Liver (tissue), 9 donors: ENCODE data around the gene SCTR. TPM values are rescaled to one million over a fixed set of nuclear protein-coding genes. Genes with fewer than 3 reads are reported as not detected.

Experiments
- DNase-seq: peaks from one replicate; pipeline ENCODE4 v3.0.0-alpha.2; 2017; ENCODE audit warnings: low spot score
- H3K27ac ChIP-seq, 2 donors: one replicate each; pipeline ENCODE4 v1.7.0; 2013; ENCODE audit warnings: inconsistent platforms in 2 of 2, low read length in 2 of 2, control low read depth in 1 of 2, low read depth in 1 of 2, mild to moderate bottlenecking in 1 of 2
- H3K27me3 ChIP-seq, 4 donors: one replicate each; pipeline versions ENCODE4 v1.6.1 to v1.7.0; 2013; ENCODE audit warnings: low read length in 3 of 4, inconsistent platforms in 1 of 4, mild to moderate bottlenecking in 1 of 4, moderate library complexity in 1 of 4; ENCODE audit not compliant: control insufficient read depth in 4 of 4, insufficient read depth in 4 of 4
- H3K36me3 ChIP-seq, 4 donors: one replicate each; pipeline versions ENCODE4 v1.6.1 to v1.7.0; 2013; ENCODE audit warnings: low read length in 3 of 4, mild to moderate bottlenecking in 3 of 4, low read depth in 1 of 4, moderate library complexity in 1 of 4; ENCODE audit not compliant: control insufficient read depth in 4 of 4, insufficient read depth in 3 of 4
- H3K4me1 ChIP-seq, 4 donors: one replicate each; pipeline versions ENCODE4 v1.6.1 to v1.7.0; 2013; ENCODE audit warnings: low read length in 3 of 4, mild to moderate bottlenecking in 3 of 4, moderate library complexity in 1 of 4; ENCODE audit not compliant: control insufficient read depth in 4 of 4, insufficient read depth in 4 of 4
- H3K4me3 ChIP-seq, 3 donors: one replicate each; pipeline versions ENCODE4 v1.6.1 to v1.7.0; 2013; ENCODE audit warnings: low read length in 3 of 3, control low read depth in 1 of 3, low read depth in 1 of 3, mild to moderate bottlenecking in 1 of 3
- H3K9ac ChIP-seq, 2 donors: one replicate each; pipeline ENCODE4 v1.7.0; 2013; ENCODE audit warnings: low read length in 2 of 2, mild to moderate bottlenecking in 2 of 2, moderate library complexity in 2 of 2, control low read depth in 1 of 2, low read depth in 1 of 2
- H3K9me3 ChIP-seq, 4 donors: one replicate each; pipeline versions ENCODE4 v1.6.1 to v1.7.0; 2013; ENCODE audit warnings: low read length in 3 of 4; ENCODE audit not compliant: control insufficient read depth in 4 of 4
- ATF3 ChIP-seq: IDR thresholded peaks from 2 replicates; pipeline ENCODE4 v1.6.1; 2016; ENCODE audit warnings: antibody characterized with exemption
- CTCF ChIP-seq: fragments of 150-350 bp; IDR thresholded peaks from 2 replicates; pipeline ENCODE4 v1.5.1; 2017; ENCODE audit warnings: improper control_type of control experiment, low read depth, low read length; ENCODE audit not compliant: missing input control
- EGR1 ChIP-seq, 2 donors: IDR thresholded peaks; 2 replicates each; pipeline ENCODE4 v1.6.1; 2016 to 2018; ENCODE audit warnings: antibody characterized with exemption in 2 of 2, low read depth in 2 of 2
- FOXA1 ChIP-seq: IDR thresholded peaks from 2 replicates; pipeline ENCODE4 v1.6.1; 2016; ENCODE audit warnings: antibody characterized with exemption
- FOXA2 ChIP-seq: IDR thresholded peaks from 2 replicates; pipeline ENCODE4 v1.6.1; 2016; ENCODE audit warnings: antibody characterized with exemption
- GABPA ChIP-seq, 2 donors: IDR thresholded peaks in 1 of 2; conservative IDR thresholded peaks in 1 of 2; 2 replicates each; pipeline ENCODE4 v1.6.1; 2016; ENCODE audit warnings: antibody characterized with exemption in 2 of 2, mild to moderate bottlenecking in 1 of 2, moderate library complexity in 1 of 2
- HNF4A ChIP-seq, 2 donors: conservative IDR thresholded peaks; 2 replicates each; pipeline ENCODE4 v1.6.1; 2016; ENCODE audit warnings: antibody characterized with exemption in 2 of 2, mild to moderate bottlenecking in 2 of 2
- NR2F2 ChIP-seq: IDR thresholded peaks from 2 replicates; pipeline ENCODE4 v1.6.1; 2016; ENCODE audit warnings: antibody characterized with exemption
- RAD21 ChIP-seq, 2 donors: IDR thresholded peaks; 2 replicates each; pipeline ENCODE4 v1.6.1; 2016; ENCODE audit warnings: antibody characterized with exemption in 2 of 2, mild to moderate bottlenecking in 2 of 2
- RXRA ChIP-seq, 2 donors: IDR thresholded peaks; 2 replicates each; pipeline ENCODE4 v1.6.1; 2017 to 2018; ENCODE audit warnings: antibody characterized with exemption in 2 of 2, mild to moderate bottlenecking in 1 of 2
- SP1 ChIP-seq: IDR thresholded peaks from 2 replicates; pipeline ENCODE4 v1.6.1; 2018; ENCODE audit warnings: antibody characterized with exemption, mild to moderate bottlenecking
- TAF1 ChIP-seq: conservative IDR thresholded peaks from 2 replicates; pipeline ENCODE4 v1.6.1; 2016; ENCODE audit warnings: antibody characterized with exemption, mild to moderate bottlenecking
- YY1 ChIP-seq: IDR thresholded peaks from 2 replicates; pipeline ENCODE4 v1.6.1; 2016; ENCODE audit warnings: antibody characterized with exemption, mild to moderate bottlenecking
- ZBTB33 ChIP-seq: IDR thresholded peaks from 2 replicates; pipeline ENCODE4 v1.6.1; 2016; ENCODE audit warnings: antibody characterized with exemption
- WGBS: extraction: QIAGEN DNeasy Blood & Tissue Kit; methylation state at CpG from one replicate; pipeline ENCODE4 v1.1.7; 2013; 5-methylcytosine and 5-hydroxymethylcytosine counted together
- polyA plus RNA-seq, 2 donors: library from polyadenylated mRNA; stranded (reverse) in 1 of 2; unstranded in 1 of 2; fragments of 200-250 nt in 1 of 2; fragments of >200 nt in 1 of 2; fragmentation: Nextera tagmentation in 1 of 2; extraction: Ambion mirVana in 1 of 2; gene quantifications; one replicate each; pipeline versions ENCODE4 v1.2.1 to v1.2.3, GENCODE V29; 2013 to 2015
- total RNA-seq, 2 donors: library from RNA; depleted of rRNA; stranded (reverse); fragments of >200 nt; gene quantifications; one replicate each; pipeline ENCODE4 v1.2.3, GENCODE V29; 2014
- TF ChIP-seq, protein P1 (sequence below): IDR thresholded peaks from 2 replicates; pipeline ENCODE4 v1.6.1; 2016; ENCODE audit warnings: antibody characterized with exemption
- TF ChIP-seq, protein P2 (sequence below): IDR thresholded peaks from 2 replicates; pipeline ENCODE4 v1.6.1; 2016; ENCODE audit warnings: antibody characterized with exemption, mild to moderate bottlenecking
- donor health status: healthy.
- donor health status: healthy.
- donor health status: healthy.
- donor health status: healthy.
- donor health status: healthy.

SCTR gene
- total and polyA plus RNA-seq, 4 donors: 0.17 to 0.47 (median 0.29) TPM

DNA sequence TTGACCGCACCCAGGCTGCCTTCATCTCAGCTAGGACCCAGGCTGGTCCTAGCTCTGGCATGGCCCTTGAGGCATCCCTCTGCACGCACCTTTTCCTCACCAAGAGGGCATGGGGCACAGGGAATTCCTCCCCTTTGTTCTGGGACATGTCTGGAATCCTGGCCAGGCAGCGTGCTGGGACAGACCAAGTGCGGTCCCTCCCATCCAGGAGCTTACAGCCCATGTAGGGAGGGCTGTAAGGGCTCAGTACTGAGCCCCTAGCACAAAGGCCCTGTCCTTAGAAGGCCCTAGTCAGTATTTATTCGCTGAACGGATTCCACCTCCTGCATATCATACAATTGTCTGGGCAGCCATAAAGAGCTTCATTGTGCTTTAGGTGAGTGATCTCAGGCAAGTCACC is 89.6 kb downstream of the SCTR start:
- Histone ChIP-seq H3K9me3 (no peaks in the 10 kb centered on the region), H3K9ac (no peak overlapping the region), H3K4me3 (peak overlapping the region in 1 of 3 donors; percentile 79), H3K27ac (peak overlapping the region; percentile 76 to 92), H3K36me3 (peaks cover 5 to 14% (median 8%) of the 10 kb centered on the region in 4 donors), H3K4me1 (peaks cover 18 to 65% (median 44%) of the 10 kb centered on the region in 4 donors), H3K27me3 (no peaks in the 10 kb centered on the region)
- DNase-seq: no peak
- TF ChIP-seq SP1 (no peak), TAF1 (no peak), FOXA1 (no peak), EGR1 (IDR thresholded peaks at IDR 0.05; ENCODE audit: low read depth in 2 of 2) (no peak), NR2F2 (no peak), HNF4A (conservative IDR thresholded peaks at IDR 0.05) (no peak), RXRA (IDR thresholded peaks at IDR 0.05) (no peak), ZBTB33 (no peak), RAD21 (IDR thresholded peaks at IDR 0.05) (no peak), CTCF (no peak), YY1 (no peak), ATF3 (no peak), GABPA (IDR thresholded peaks at IDR 0.05 in 1 of 2, conservative IDR thresholded peaks at IDR 0.05 in 1 of 2) (no peak), FOXA2 (no peak)
- TF ChIP-seq, protein P1, sequence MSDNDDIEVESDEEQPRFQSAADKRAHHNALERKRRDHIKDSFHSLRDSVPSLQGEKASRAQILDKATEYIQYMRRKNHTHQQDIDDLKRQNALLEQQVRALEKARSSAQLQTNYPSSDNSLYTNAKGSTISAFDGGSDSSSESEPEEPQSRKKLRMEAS: no peak
- TF ChIP-seq, protein P2, sequence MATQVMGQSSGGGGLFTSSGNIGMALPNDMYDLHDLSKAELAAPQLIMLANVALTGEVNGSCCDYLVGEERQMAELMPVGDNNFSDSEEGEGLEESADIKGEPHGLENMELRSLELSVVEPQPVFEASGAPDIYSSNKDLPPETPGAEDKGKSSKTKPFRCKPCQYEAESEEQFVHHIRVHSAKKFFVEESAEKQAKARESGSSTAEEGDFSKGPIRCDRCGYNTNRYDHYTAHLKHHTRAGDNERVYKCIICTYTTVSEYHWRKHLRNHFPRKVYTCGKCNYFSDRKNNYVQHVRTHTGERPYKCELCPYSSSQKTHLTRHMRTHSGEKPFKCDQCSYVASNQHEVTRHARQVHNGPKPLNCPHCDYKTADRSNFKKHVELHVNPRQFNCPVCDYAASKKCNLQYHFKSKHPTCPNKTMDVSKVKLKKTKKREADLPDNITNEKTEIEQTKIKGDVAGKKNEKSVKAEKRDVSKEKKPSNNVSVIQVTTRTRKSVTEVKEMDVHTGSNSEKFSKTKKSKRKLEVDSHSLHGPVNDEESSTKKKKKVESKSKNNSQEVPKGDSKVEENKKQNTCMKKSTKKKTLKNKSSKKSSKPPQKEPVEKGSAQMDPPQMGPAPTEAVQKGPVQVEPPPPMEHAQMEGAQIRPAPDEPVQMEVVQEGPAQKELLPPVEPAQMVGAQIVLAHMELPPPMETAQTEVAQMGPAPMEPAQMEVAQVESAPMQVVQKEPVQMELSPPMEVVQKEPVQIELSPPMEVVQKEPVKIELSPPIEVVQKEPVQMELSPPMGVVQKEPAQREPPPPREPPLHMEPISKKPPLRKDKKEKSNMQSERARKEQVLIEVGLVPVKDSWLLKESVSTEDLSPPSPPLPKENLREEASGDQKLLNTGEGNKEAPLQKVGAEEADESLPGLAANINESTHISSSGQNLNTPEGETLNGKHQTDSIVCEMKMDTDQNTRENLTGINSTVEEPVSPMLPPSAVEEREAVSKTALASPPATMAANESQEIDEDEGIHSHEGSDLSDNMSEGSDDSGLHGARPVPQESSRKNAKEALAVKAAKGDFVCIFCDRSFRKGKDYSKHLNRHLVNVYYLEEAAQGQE: no peak
- 65% methylated on average over 6 of the region's 6 CpGs for WGBS
